BLaER1 treated with 17β-estradiol and CSF1 and Interleukin-3, amounts not matched to agents 10 nM and 100 nM (cell line): ENCODE data around the gene NIPBL.
A peak's percentile ranks its signal among the peaks of the same experiment; 100 is the strongest.
"Not testable (repeated sequence)": the region's sequence is repeated elsewhere in the genome, so short reads cannot be mapped to it uniquely, and the experiment has no call there.

Source experiments
- H3K27ac ChIP-seq, 11 experiments: shearing (Covaris generic); formaldehyde crosslinking; 2 replicates each; pipeline ENCODE4 v1.8.1; 2022
- H3K27me3 ChIP-seq, 11 experiments: shearing (Covaris generic); formaldehyde crosslinking; 2 replicates each; pipeline ENCODE4 v1.8.1; 2022
- H3K36me3 ChIP-seq, 11 experiments: shearing (Covaris generic); formaldehyde crosslinking; 2 replicates each; pipeline ENCODE4 v1.8.1; 2022
- H3K4me1 ChIP-seq, 10 experiments: shearing (Covaris generic); formaldehyde crosslinking; 2 replicates each; pipeline ENCODE4 v1.8.1; 2022
- H3K4me2 ChIP-seq, 11 experiments: shearing (Covaris generic); formaldehyde crosslinking; 2 replicates each; pipeline ENCODE4 v1.8.1; 2022
- H3K4me3 ChIP-seq, 10 experiments: shearing (Covaris generic); formaldehyde crosslinking; 2 replicates each; pipeline ENCODE4 v1.8.1; 2022
- H3K9ac ChIP-seq, 11 experiments: shearing (Covaris generic); formaldehyde crosslinking; 2 replicates each; pipeline ENCODE4 v1.8.1; 2022
- H3K9me3 ChIP-seq, 11 experiments: shearing (Covaris generic); formaldehyde crosslinking; replicated peaks in 1 of 11; 2 replicates each; pipeline ENCODE4 v1.8.1; 2022
- H4K20me1 ChIP-seq, 11 experiments: shearing (Covaris generic); formaldehyde crosslinking; 2 replicates each; pipeline ENCODE4 v1.8.1; 2022
- Cebpa-rat ChIP-seq, 11 experiments: shearing (Covaris generic); IDR thresholded peaks; 2 replicates each; pipeline ENCODE4 v1.8.1; 2022

Gene NIPBL

DNA sequence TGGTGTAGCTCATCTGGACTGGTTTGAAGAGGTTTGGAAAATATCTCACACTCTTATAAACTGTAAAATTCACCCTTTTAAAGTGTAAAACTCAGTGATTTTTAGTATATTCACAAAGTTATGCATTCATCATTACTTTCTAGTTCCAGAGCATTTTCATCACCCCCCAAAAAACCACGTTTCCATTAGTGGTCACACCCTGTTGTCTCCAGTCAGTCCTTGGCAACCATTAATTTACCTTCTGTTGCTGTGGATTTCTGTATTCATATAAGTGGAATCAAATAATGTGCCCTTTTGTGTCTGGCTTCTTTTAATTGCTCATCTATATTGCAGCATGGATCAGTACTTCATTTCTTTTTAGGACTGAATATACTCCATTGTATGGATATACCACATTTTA, 18.4 kb downstream of the NIPBL start:
- Histone ChIP-seq H3K9ac (no peak overlapping the region), H3K4me3 (no peak overlapping the region), H3K4me1 (peaks cover 0 to 54% (median 0%) of the 10 kb centered on the region in 10 experiments; a peak in 5 of 20 replicates), H3K36me3 (peaks cover 17 to 63% (median 42%) of the 10 kb centered on the region in 11 experiments), H3K27me3 (no peaks in the 10 kb centered on the region), H3K27ac (no peak overlapping the region), H3K4me2 (no peak overlapping the region), H4K20me1 (peaks cover 35 to 94% (median 72%) of the 10 kb centered on the region in 11 experiments; a peak in 20 of 22 replicates), H3K9me3 (peaks cover 16 to 57% (median 49%) of the 10 kb centered on the region in 11 experiments; a peak in 21 of 22 replicates)
- no peak for TF ChIP-seq Cebpa-rat (IDR thresholded peaks at IDR 0.05)

DNA sequence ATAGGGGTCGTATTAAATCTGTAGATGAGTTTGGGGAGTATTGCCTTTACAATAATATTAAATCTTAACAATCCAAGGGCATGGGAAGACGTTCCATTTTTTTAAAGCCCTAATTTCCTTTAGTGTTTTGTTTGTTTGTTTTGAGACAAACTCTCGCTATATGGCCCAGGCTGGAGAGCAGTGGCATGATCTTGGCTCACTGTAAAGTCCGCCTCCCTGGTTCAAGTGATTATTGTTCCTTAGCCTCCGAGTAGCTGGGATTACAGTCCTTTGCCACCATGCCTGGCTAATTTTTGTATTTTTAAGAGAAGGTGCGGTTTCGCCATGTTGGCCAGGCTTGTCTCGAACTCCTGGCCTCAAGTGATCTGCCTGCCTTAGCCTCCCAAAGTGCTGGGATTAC, 19.9 kb downstream of the NIPBL start:
- 0 out of 22 replicates have a peak overlapping the region, but pooled peaks of 1 of the 11 experiments have one; percentile 12 for H3K4me2 ChIP-seq
- H3K9ac ChIP-seq: no peak overlapping the region
- H3K9me3 ChIP-seq: peaks cover 17 to 57% (median 50%) of the 10 kb centered on the region in 11 experiments
- peaks cover 6 to 63% (median 42%) of the 10 kb centered on the region in 11 experiments for H3K36me3 ChIP-seq
- peaks cover 38 to 94% (median 80%) of the 10 kb centered on the region in 11 experiments; a peak in 20 of 22 replicates for H4K20me1 ChIP-seq
- H3K4me1 ChIP-seq: peaks cover 0 to 64% (median 0%) of the 10 kb centered on the region in 10 experiments; a peak in 5 of 20 replicates
- H3K27me3 ChIP-seq: no peaks in the 10 kb centered on the region
- no peak overlapping the region for H3K4me3 ChIP-seq
- no peak for TF ChIP-seq Cebpa-rat (IDR thresholded peaks at IDR 0.05)
- no peak overlapping the region for H3K27ac ChIP-seq

- H3K36me3 ChIP-seq: peaks cover 11 to 68% (median 46%) of the 10 kb centered on the region in 11 experiments; a peak in 20 of 22 replicates
- peaks cover 0 to 64% (median 0%) of the 10 kb centered on the region in 10 experiments; a peak in 5 of 20 replicates for H3K4me1 ChIP-seq
- 0 out of 22 replicates have a peak overlapping the region, but pooled peaks of 1 of the 11 experiments have one; percentile 19 for H3K9ac ChIP-seq
- TF ChIP-seq Cebpa-rat (IDR thresholded peaks at IDR 0.05): no peak
- peak overlapping the region in 2 of 11 experiments; percentile 33 to 52; a peak in 3 of 22 replicates for H3K4me2 ChIP-seq
- H3K9me3 ChIP-seq: peaks cover 21 to 61% (median 55%) of the 10 kb centered on the region in 11 experiments
- no peak overlapping the region for H3K4me3 ChIP-seq
- peaks cover 35 to 99% (median 86%) of the 10 kb centered on the region in 11 experiments; a peak in 20 of 22 replicates for H4K20me1 ChIP-seq
- no peak overlapping the region for H3K27ac ChIP-seq
- H3K27me3 ChIP-seq: no peaks in the 10 kb centered on the region
Measured at GRCh38 chr5:36897616-36898015, 21.0 kb downstream of the NIPBL start.

DNA sequence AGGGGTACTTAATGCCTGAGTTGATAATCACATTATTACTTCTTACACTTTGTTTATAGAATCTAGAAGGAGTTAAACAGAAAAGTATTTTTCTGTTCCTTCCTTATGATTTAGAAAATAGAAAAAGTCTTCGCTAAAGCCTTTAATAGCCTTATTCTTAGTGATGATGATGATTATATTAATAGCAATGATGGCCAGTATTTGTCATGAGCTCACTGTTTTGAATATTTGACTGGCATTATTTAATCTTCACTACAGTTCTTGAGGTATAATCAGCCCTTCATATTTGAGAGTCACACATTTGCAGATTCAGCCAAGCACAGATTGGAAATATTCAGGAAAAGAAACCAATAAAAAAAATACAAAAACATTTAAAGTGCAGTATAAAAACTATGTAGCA, 23.3 kb downstream of the NIPBL start:
- Histone ChIP-seq H4K20me1 (peaks cover 51 to 100% (median 96%) of the 10 kb centered on the region in 11 experiments; a peak in 20 of 22 replicates), H3K4me1 (peaks cover 0 to 65% (median 0%) of the 10 kb centered on the region in 10 experiments; a peak in 6 of 20 replicates)
- TF ChIP-seq Cebpa-rat (IDR thresholded peaks at IDR 0.05): no peak

GRCh38 chr5:36900283-36900682, 23.7 kb downstream of the NIPBL start:
- Histone ChIP-seq H3K4me3 (no peak overlapping the region), H3K4me1 (peaks cover 0 to 61% (median 0%) of the 10 kb centered on the region in 10 experiments; a peak in 6 of 20 replicates), H3K9me3 (peaks cover 23 to 74% (median 64%) of the 10 kb centered on the region in 11 experiments), H3K27me3 (no peaks in the 10 kb centered on the region), H3K9ac (no peak overlapping the region), H3K36me3 (peaks cover 11 to 58% (median 42%) of the 10 kb centered on the region in 11 experiments; a peak in 20 of 22 replicates), H3K4me2 (peak overlapping the region in 2 of 11 experiments; percentile 42 to 43; a peak in 3 of 22 replicates), H3K27ac (no peak overlapping the region), H4K20me1 (peaks cover 51 to 100% (median 96%) of the 10 kb centered on the region in 11 experiments; a peak in 20 of 22 replicates)
- no peak for TF ChIP-seq Cebpa-rat (IDR thresholded peaks at IDR 0.05)

More for the DNA sequence above, 23.3 kb downstream of the NIPBL start:
- H3K36me3 ChIP-seq: peaks cover 11 to 63% (median 46%) of the 10 kb centered on the region in 11 experiments; a peak in 20 of 22 replicates
- no peaks in the 10 kb centered on the region for H3K27me3 ChIP-seq
- H3K4me3 ChIP-seq: no peak overlapping the region
- H3K4me2 ChIP-seq: peak overlapping the region in 2 of 11 experiments; percentile 42 to 43; a peak in 2 of 22 replicates
- H3K9me3 ChIP-seq: peaks cover 23 to 74% (median 64%) of the 10 kb centered on the region in 11 experiments
- no peak overlapping the region for H3K9ac ChIP-seq
- no peak overlapping the region for H3K27ac ChIP-seq

GRCh38 chr5:36901077-36901476, 24.5 kb downstream of the NIPBL start:
- Histone ChIP-seq H3K36me3 (peaks cover 11 to 51% (median 36%) of the 10 kb centered on the region in 11 experiments; a peak in 20 of 22 replicates), H4K20me1 (peaks cover 49 to 100% (median 96%) of the 10 kb centered on the region in 11 experiments; a peak in 20 of 22 replicates), H3K4me1 (peaks cover 0 to 54% (median 0%) of the 10 kb centered on the region in 10 experiments; a peak in 6 of 20 replicates), H3K9me3 (peaks cover 23 to 67% (median 58%) of the 10 kb centered on the region in 11 experiments)
- not testable (repeated sequence) for H3K27me3 ChIP-seq, H3K27ac ChIP-seq, H3K4me2 ChIP-seq, H3K4me3 ChIP-seq, H3K9ac ChIP-seq

DNA sequence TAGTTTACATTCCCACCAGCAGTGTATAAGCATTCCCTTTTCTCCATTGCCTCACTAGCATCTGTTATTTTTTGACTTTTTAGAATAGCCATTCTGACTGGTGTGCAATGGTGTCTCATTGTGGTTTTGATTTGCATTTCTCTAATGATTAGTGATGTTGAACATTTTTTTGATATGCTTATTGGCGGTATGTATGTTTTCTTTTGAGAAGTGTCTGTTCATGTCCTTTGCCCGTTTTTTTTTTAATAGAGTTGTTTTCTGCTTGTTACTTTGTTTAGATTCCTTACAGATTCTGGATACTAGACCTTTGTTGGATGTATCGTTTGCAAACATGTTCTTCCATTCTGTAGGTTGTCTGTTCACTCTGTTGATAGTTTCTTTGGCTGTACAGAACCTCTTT, 25.3 kb downstream of the NIPBL start:
- no peak overlapping the region for H3K4me2 ChIP-seq
- H3K9me3 ChIP-seq: peaks cover 23 to 61% (median 53%) of the 10 kb centered on the region in 11 experiments
- H3K4me1 ChIP-seq: peaks cover 0 to 46% (median 0%) of the 10 kb centered on the region in 10 experiments; a peak in 6 of 20 replicates
- H3K27ac ChIP-seq: no peak overlapping the region
- no peak overlapping the region for H3K4me3 ChIP-seq
- H3K9ac ChIP-seq: no peak overlapping the region
- no peaks in the 10 kb centered on the region for H3K27me3 ChIP-seq
- no peak for TF ChIP-seq Cebpa-rat (IDR thresholded peaks at IDR 0.05)
- peaks cover 46 to 100% (median 96%) of the 10 kb centered on the region in 11 experiments; a peak in 20 of 22 replicates for H4K20me1 ChIP-seq
- peaks cover 11 to 48% (median 35%) of the 10 kb centered on the region in 11 experiments; a peak in 20 of 22 replicates for H3K36me3 ChIP-seq

- Histone ChIP-seq H3K4me3 (no peak overlapping the region), H3K9me3 (peaks cover 23 to 57% (median 51%) of the 10 kb centered on the region in 11 experiments), H3K4me1 (peaks cover 0 to 41% (median 0%) of the 10 kb centered on the region in 10 experiments; a peak in 6 of 20 replicates), H3K27me3 (no peaks in the 10 kb centered on the region), H3K9ac (no peak overlapping the region), H4K20me1 (peaks cover 46 to 100% (median 96%) of the 10 kb centered on the region in 11 experiments; a peak in 19 of 22 replicates), H3K36me3 (peaks cover 11 to 48% (median 35%) of the 10 kb centered on the region in 11 experiments; a peak in 20 of 22 replicates), H3K27ac (no peak overlapping the region), H3K4me2 (no peak overlapping the region)
- no peak for TF ChIP-seq Cebpa-rat (IDR thresholded peaks at IDR 0.05)
Measured at GRCh38 chr5:36902353-36902752, 25.8 kb downstream of the NIPBL start.

DNA sequence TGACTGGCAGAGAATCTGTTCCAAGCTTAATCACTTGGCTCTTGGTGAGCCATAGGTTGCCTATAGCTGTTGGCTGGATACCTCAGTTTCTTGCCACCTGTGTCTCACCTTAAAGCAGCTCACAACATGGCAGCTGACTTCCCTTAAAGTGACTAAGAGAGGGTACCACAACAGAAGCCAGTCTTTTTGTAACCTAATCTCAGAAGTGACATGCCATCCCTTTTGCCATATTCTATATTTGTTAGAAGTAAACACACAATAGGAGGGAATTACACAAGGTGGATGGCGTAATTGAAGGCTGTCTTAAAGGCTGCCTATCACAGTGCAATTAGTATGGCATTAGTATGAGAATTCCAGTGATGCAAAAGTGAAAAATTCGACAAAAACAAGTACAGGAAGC, 28.1 kb downstream of the NIPBL start:
- Histone ChIP-seq H3K4me1 (peaks cover 0 to 39% (median 0%) of the 10 kb centered on the region in 10 experiments; a peak in 7 of 20 replicates), H3K36me3 (peaks cover 11 to 48% (median 30%) of the 10 kb centered on the region in 11 experiments; a peak in 19 of 22 replicates), H4K20me1 (peaks cover 60 to 100% (median 96%) of the 10 kb centered on the region in 11 experiments; a peak in 20 of 22 replicates), H3K9me3 (peaks cover 23 to 55% (median 51%) of the 10 kb centered on the region in 11 experiments), H3K27me3 (no peaks in the 10 kb centered on the region), H3K4me2 (no peak overlapping the region; a peak in 1 of 22 replicates), H3K27ac (no peak overlapping the region), H3K9ac (no peak overlapping the region), H3K4me3 (no peak overlapping the region)
- no peak for TF ChIP-seq Cebpa-rat (IDR thresholded peaks at IDR 0.05)
